ENCODE data around the gene LRRC15. TPM values are rescaled to one million over a fixed set of nuclear protein-coding genes. Genes with fewer than 3 reads are reported as not detected.

Gene LRRC15
- 0.55 and 0.87 TPM in 2 replicates for total RNA-seq

DNA sequence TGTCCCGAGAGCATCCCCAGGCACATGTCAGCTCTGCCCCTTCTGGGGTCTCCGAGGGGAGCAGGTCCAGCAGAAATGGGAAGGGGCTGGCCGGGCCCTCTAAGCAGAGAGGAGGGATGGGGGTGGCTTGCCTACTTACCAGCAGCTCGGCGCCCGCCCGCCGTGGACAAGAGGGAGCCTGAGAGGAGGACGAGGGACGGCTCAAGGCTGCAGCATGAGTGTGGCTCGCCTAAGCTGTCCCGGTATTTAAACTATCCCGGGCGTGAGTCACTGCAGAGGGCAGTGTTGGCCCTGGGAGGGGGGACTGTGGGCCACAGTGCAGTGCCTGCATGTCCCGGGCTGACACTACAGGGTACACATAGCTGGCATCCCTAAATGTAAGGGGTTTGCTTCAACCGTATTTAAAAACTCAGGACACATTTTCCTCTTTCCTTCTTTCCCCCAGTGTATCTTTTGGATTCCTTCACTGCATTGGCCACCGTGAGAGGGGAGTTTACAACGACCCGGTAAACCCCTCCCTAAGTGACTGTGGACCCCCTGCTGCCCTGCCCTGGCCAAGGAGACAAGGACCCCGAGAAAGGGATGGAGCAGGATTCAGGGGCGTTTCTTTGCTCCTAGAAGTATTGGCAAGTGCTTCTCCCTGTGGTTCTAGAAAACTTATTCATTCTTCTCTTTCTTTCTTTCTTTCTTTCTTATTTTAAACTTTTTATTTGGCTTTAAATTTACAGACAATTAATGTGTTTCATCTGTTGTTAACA lies at the start of gene LRRC15:
Gene LRRC15, minus strand, starts transcription at position 222 of the 758 bp plus-strand sequence. CDS start 8,700 bp downstream, outside the sequence.

DNA sequence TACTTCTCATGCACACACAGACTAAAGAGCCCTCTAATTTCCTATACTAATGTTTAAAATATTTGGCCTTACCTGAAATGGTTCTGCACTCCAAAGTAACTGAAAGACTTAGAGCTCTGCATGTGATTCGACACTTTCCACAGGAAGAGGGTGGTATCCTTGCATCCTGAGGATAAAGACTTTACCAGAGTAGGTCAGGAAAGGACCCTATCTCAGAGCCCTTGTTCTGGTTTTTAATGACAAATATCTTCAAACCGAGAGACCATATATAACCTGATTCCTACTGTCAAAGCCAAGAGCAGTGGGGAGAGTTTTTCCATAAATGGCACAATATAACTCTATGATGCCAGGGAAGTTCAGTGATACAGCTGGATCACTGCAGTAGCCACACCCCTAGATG lies 29.6 kb upstream of the LRRC15 start, which contains the start of gene GP5:
Gene GP5, minus strand, starts transcription at position 101 of the 400 bp plus-strand sequence. CDS start 984 bp downstream, outside the sequence.

DNA sequence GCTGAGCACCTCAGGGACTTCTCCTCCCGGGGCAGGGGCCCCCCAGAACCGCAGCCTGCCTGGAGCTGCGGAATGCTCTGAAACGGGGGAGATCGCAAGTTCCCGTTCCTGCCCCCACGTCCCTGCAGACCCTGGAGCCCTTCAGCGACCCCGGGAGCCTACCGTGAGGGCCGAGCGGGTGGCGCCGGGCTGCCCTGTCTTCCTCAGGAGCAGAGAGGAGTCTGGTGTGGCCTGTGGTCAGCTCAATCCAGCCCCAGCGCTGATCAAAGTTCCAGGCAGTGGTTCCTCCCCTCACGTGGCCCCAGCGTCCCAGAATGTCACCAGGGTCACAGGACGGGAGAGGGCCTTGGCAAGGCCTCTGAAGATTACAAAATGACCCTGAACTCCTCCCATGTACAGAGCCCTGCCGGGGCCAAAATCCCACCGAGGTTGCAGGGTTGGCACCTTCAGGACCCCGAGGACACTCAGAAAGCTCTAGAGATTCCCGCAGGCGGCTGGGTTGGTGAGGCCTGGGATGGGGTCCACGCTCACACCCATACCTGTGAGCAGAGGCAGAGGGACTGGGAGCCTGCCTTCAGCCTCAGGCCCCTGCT lies 18.4 kb downstream of the LRRC15 start, which contains the start of gene CPN2:
Gene CPN2, minus strand, starts transcription at position 249 of the 593 bp plus-strand sequence. CDS start 8,626 bp downstream, outside the sequence.

Other genes with a start within 250 kb of the LRRC15 start
- gene HES1, start 233.6 kb downstream of the LRRC15 start, total RNA-seq, result 0.87 and 3.8 TPM in 2 replicates
- gene CPN2, start 18.4 kb downstream of the LRRC15 start, total RNA-seq, result not detected in 2 replicates
- gene GP5, start 29.5 kb upstream of the LRRC15 start, total RNA-seq, result under 0.01 TPM in 1 of 2 replicates, not detected in the other
- gene ATP13A3, start 117.3 kb upstream of the LRRC15 start, total RNA-seq, result 199 and 204 TPM in 2 replicates